SK-N-MC (cell line): Measurements from ENCODE around the gene GNAS-AS1.

ENCODE experiments used
- EZH2 ChIP-seq: fragments of 200-600 bp; sonication (generic); IDR thresholded peaks from one replicate; pipeline ENCODE4 v1.6.1; 2017; ENCODE audit warnings: antibody characterized with exemption
- POLR2AphosphoS5 ChIP-seq: IDR thresholded peaks from 2 replicates; pipeline ENCODE4 v1.6.1; 2012; ENCODE audit warnings: mild to moderate bottlenecking, low read depth, low read length, borderline replicate concordance

DNA sequence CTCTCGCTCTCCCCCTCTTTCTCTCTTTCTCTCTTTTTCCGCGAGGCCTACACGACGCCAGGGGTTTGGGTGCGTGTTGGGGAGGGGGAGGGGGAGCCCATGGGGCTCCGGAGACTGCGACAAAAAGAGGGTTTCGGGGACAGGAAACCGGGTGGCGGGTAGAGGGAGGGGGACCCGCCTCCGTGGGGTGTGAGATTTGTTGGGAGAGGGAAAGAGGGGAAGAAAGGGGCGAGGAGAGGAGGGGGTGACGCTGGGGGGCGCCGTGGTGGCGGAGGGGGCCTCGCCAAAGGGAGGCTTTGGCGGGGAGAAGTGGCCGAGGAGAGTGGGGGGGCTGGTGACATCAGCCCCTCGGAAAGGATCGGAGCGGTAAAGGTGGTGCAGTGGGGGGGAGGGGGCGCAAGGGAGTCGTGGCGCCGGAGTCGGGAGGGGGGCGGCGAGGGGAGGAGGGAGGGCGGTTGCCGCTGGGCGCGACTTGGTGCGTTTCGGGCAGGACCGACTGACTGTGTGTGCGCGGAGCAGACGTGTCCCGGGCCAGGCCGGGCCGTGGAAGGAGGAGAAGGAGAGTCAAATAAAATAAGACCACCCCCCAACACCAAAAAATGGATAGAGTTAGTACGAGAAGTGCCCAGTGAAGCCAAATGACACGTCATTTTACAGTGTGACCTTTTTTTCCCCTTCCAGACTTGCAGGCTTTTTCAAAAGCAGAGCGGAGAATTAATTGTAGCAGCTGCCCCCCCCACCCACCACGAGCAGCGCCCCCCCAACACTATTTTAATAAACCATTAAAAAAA is 41.6 kb upstream of the GNAS-AS1 start:
- TF ChIP-seq EZH2 (no peak), POLR2AphosphoS5 (no peak; the same call in 1 of the 2 replicates)
